Measurements from ENCODE around the gene WDR89.
A peak's percentile ranks its signal among the peaks of the same experiment; 100 is the strongest.
"Not testable (repeated sequence)": the region's sequence is repeated elsewhere in the genome, so short reads cannot be mapped to it uniquely, and the experiment has no call there.

Gene WDR89

GRCh38 chr14:63642229-63642611, 549 bp upstream of the WDR89 start:
- H3K4me3 ChIP-seq (ENCODE audit: low read depth, low read length) = peak overlapping the region; percentile 77
- no peaks in the 10 kb centered on the region for H3K36me3 ChIP-seq (replicated peaks)
- H3K27ac ChIP-seq = peak overlapping the region; percentile 89
- TF ChIP-seq CTCF (IDR thresholded peaks at IDR 0.05; ENCODE audit: low read depth, low read length, missing control alignments) = no peak
- in situ Hi-C loops (cut with HindIII; ENCODE audit: low pct_ligation_motif_present, low sequenced_read_pairs) = no loop called here
- no peaks in the 10 kb centered on the region for H3K27me3 ChIP-seq (replicated peaks)
- DNase-seq = peak; percentile 96

- in situ Hi-C loops (cut with HindIII; ENCODE audit: low pct_ligation_motif_present, low sequenced_read_pairs) = no loop called here
- no peak for TF ChIP-seq CTCF (IDR thresholded peaks at IDR 0.05; ENCODE audit: low read depth, low read length, missing control alignments)
- Histone ChIP-seq H3K27ac (no peak overlapping the region), H3K36me3 (replicated peaks) (no peaks in the 10 kb centered on the region), H3K4me3 (ENCODE audit: low read depth, low read length) (no peak overlapping the region), H3K27me3 (replicated peaks) (no peaks in the 10 kb centered on the region)
- no peak for DNase-seq
Observed at GRCh38 chr14:63638493-63638892, 3.2 kb downstream of the WDR89 start.

- H3K36me3 ChIP-seq (replicated peaks); H3K27ac ChIP-seq; in situ Hi-C loops (cut with HindIII; ENCODE audit: low pct_ligation_motif_present, low sequenced_read_pairs): not testable (repeated sequence)
Observed at GRCh38 chr14:63636094-63636635, 5.5 kb downstream of the WDR89 start.

GRCh38 chr14:63633801-63634200, 7.9 kb downstream of the WDR89 start:
- Histone ChIP-seq H3K4me3 (ENCODE audit: low read depth, low read length) (no peak overlapping the region), H3K27ac (no peak overlapping the region), H3K36me3 (replicated peaks) (no peaks in the 10 kb centered on the region), H3K27me3 (replicated peaks) (no peaks in the 10 kb centered on the region)
- no peak for TF ChIP-seq CTCF (IDR thresholded peaks at IDR 0.05; ENCODE audit: low read depth, low read length, missing control alignments)
- DNase-seq = no peak
- in situ Hi-C loops (cut with HindIII; ENCODE audit: low pct_ligation_motif_present, low sequenced_read_pairs) = no loop called here

More at GRCh38 chr14:63636094-63636635, 5.5 kb downstream of the WDR89 start:
- not testable (repeated sequence) for H3K4me3 ChIP-seq (ENCODE audit: low read depth, low read length); H3K27me3 ChIP-seq (replicated peaks)
- DNase-seq = peak; percentile 43

- in situ Hi-C loops (cut with HindIII; ENCODE audit: low pct_ligation_motif_present, low sequenced_read_pairs) = no loop called here
- no peak for DNase-seq
Observed at GRCh38 chr14:63632932-63633514, 8.6 kb downstream of the WDR89 start.

GRCh38 chr14:63624701-63625100, 17.0 kb downstream of the WDR89 start:
- TF ChIP-seq CTCF (IDR thresholded peaks at IDR 0.05; ENCODE audit: low read depth, low read length, missing control alignments) = no peak
- H3K27ac ChIP-seq = no peak overlapping the region
- H3K36me3 ChIP-seq (replicated peaks) = no peaks in the 10 kb centered on the region
- H3K4me3 ChIP-seq (ENCODE audit: low read depth, low read length) = no peak overlapping the region
- H3K27me3 ChIP-seq (replicated peaks) = no peaks in the 10 kb centered on the region
- in situ Hi-C loops (cut with HindIII; ENCODE audit: low pct_ligation_motif_present, low sequenced_read_pairs) = no loop called here
- no peak for DNase-seq

More at GRCh38 chr14:63632932-63633514, 8.6 kb downstream of the WDR89 start:
- no peak overlapping the region for H3K4me3 ChIP-seq (ENCODE audit: low read depth, low read length)
- peak; percentile 50 for TF ChIP-seq CTCF (IDR thresholded peaks at IDR 0.05; ENCODE audit: low read depth, low read length, missing control alignments)
- H3K27ac ChIP-seq = no peak overlapping the region
- no peaks in the 10 kb centered on the region for H3K36me3 ChIP-seq (replicated peaks)
- H3K27me3 ChIP-seq (replicated peaks) = no peaks in the 10 kb centered on the region

All from brain microvascular endothelial cell (primary cell).